Thyroid gland (tissue), 4 donors: ENCODE data around the gene CCND1. TPM values are rescaled to one million over a fixed set of nuclear protein-coding genes. Genes with fewer than 3 reads are reported as not detected.

Experiments
- DNase-seq, 2 donors: peaks; one replicate each; pipeline ENCODE4 v3.0.0-alpha.2; 2019
- H3K27ac ChIP-seq, 3 donors: fragments of 200-600 bp; sonication (generic); 1 replicate in 2 of 3; 2 replicates in 1 of 3; pipeline ENCODE4 v1.5.1; 2016 to 2019; ENCODE audit warnings: mild to moderate bottlenecking in 1 of 3, moderate library complexity in 1 of 3
- H3K27me3 ChIP-seq: fragments of 200-600 bp; sonication (generic); one replicate; pipeline ENCODE4 v1.5.1; 2019
- H3K36me3 ChIP-seq, 2 donors: fragments of 200-600 bp; sonication (generic); one replicate each; pipeline ENCODE4 v1.5.1; 2016 to 2019
- H3K4me1 ChIP-seq, 2 donors: fragments of 200-600 bp; sonication (generic); one replicate each; pipeline ENCODE4 v1.5.1; 2017 to 2019
- H3K4me3 ChIP-seq, 3 donors: fragments of 200-600 bp; sonication (generic); replicated peaks in 1 of 3; 1 replicate in 2 of 3; 2 replicates in 1 of 3; pipeline ENCODE4 v1.5.1; 2016; ENCODE audit warnings: mild to moderate bottlenecking in 1 of 3
- H3K9me3 ChIP-seq: fragments of 200-600 bp; sonication (generic); one replicate; pipeline ENCODE4 v1.5.1; 2017
- POLR2A ChIP-seq, 2 donors: fragments of 450-650 bp; IDR thresholded peaks; one replicate each; pipeline ENCODE4 v1.6.1; 2017; ENCODE audit warnings: antibody characterized with exemption in 2 of 2, mild to moderate bottlenecking in 2 of 2, moderate library complexity in 1 of 2
- WGBS, 2 donors: methylation state at CpG; one replicate each; pipeline ENCODE4 v1.1.5; 2017; 5-methylcytosine and 5-hydroxymethylcytosine counted together
- intact Hi-C: fragments of 100-400 bp; cut with DNase I; formaldehyde crosslinking; loops from one replicate; pipeline ENCODE4 v1.15.1; 2023
- total RNA-seq, 4 donors: library from RNA; depleted of rRNA; stranded (reverse); fragments of >200 nt; gene quantifications; one replicate each; pipeline ENCODE4 v1.2.3, GENCODE V29; 2016
- TF ChIP-seq, protein P1 (sequence below), 6 experiments: fragments of 200-600 bp in 3 of 6; fragments of 450-650 bp in 3 of 6; sonication (generic) in 3 of 6; IDR thresholded peaks; one replicate each; pipeline ENCODE4 v1.5.1; 2016 to 2019; ENCODE audit warnings: antibody characterized with exemption in 6 of 6, mild to moderate bottlenecking in 2 of 6, inconsistent platforms in 1 of 6, moderate library complexity in 1 of 6

CCND1 gene
- total RNA-seq, 4 donors from 2014 or later: 55.1 to 110 (median 94.6) TPM

DNA sequence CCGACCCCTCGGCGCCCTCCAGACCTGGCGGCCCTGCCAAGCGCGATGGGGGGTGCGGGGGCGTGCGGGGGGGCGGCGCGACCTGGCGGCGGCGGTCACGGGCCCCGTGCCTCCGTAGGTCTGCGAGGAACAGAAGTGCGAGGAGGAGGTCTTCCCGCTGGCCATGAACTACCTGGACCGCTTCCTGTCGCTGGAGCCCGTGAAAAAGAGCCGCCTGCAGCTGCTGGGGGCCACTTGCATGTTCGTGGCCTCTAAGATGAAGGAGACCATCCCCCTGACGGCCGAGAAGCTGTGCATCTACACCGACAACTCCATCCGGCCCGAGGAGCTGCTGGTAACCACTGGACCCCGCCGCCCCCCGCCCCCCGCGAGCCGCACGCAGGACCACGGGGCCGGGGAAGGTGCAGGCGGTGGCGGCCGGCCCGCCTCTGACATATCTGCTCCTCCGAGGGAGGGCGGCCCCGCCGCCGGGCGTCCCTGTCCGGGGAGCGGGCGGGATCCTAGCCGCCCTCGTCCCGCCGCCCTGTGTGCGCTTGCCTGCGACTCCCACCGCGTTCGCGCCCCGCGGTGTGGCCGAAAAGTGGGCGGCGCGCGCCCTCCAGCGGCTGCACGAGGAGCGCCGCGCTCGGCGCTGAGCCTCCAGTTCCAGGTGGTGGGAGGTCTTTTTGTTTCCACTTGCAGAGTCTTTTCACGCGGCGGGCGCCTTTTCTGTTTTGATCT is 2.1 kb downstream of the CCND1 start:
- peaks cover 32 to 34% of the 10 kb centered on the region in 2 donors for H3K4me1 ChIP-seq
- intact Hi-C loops: loop anchor here (2.0 kb wide), 1 partner anchor 542 kb away; no protein-coding TSS in a partner anchor

DNA sequence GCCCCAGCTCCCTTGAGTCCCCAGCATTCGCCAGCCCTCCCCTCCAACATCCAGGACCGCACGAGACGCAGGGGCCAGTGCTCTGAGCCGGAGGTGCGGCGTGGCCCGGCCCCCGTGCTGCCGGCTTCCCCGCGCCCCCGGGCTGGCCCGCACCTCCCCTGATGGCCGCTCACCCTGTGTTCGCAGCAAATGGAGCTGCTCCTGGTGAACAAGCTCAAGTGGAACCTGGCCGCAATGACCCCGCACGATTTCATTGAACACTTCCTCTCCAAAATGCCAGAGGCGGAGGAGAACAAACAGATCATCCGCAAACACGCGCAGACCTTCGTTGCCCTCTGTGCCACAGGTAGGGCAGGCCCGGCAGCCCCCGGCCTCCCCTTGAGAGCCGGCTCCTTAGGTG is 2.7 kb downstream of the CCND1 start:
- peaks cover 30 to 34% of the 10 kb centered on the region in 2 donors for H3K4me1 ChIP-seq
- DNase-seq: no peak

More for the DNA sequence above, 2.1 kb downstream of the CCND1 start:
- no CpG with 5 or more reads among the region's 81 CpGs for WGBS, 2 donors
- no peaks in the 10 kb centered on the region for H3K27me3 ChIP-seq
- peaks cover 3 to 15% of the 10 kb centered on the region in 2 donors for H3K36me3 ChIP-seq
- H3K4me3 ChIP-seq: peak overlapping the region; percentile 69 to 96 (median 85)
- H3K27ac ChIP-seq: peak overlapping the region; percentile 93 to 97 (median 96)
- TF ChIP-seq, protein P1, sequence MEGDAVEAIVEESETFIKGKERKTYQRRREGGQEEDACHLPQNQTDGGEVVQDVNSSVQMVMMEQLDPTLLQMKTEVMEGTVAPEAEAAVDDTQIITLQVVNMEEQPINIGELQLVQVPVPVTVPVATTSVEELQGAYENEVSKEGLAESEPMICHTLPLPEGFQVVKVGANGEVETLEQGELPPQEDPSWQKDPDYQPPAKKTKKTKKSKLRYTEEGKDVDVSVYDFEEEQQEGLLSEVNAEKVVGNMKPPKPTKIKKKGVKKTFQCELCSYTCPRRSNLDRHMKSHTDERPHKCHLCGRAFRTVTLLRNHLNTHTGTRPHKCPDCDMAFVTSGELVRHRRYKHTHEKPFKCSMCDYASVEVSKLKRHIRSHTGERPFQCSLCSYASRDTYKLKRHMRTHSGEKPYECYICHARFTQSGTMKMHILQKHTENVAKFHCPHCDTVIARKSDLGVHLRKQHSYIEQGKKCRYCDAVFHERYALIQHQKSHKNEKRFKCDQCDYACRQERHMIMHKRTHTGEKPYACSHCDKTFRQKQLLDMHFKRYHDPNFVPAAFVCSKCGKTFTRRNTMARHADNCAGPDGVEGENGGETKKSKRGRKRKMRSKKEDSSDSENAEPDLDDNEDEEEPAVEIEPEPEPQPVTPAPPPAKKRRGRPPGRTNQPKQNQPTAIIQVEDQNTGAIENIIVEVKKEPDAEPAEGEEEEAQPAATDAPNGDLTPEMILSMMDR (IDR thresholded peaks at IDR 0.05): peak; percentile 48 to 96 (median 84)
- TF ChIP-seq POLR2A (IDR thresholded peaks at IDR 0.05): peak in 1 of 2 donors; percentile 66
- peak; percentile 84 to 85 for DNase-seq
- H3K9me3 ChIP-seq: no peaks in the 10 kb centered on the region

DNA sequence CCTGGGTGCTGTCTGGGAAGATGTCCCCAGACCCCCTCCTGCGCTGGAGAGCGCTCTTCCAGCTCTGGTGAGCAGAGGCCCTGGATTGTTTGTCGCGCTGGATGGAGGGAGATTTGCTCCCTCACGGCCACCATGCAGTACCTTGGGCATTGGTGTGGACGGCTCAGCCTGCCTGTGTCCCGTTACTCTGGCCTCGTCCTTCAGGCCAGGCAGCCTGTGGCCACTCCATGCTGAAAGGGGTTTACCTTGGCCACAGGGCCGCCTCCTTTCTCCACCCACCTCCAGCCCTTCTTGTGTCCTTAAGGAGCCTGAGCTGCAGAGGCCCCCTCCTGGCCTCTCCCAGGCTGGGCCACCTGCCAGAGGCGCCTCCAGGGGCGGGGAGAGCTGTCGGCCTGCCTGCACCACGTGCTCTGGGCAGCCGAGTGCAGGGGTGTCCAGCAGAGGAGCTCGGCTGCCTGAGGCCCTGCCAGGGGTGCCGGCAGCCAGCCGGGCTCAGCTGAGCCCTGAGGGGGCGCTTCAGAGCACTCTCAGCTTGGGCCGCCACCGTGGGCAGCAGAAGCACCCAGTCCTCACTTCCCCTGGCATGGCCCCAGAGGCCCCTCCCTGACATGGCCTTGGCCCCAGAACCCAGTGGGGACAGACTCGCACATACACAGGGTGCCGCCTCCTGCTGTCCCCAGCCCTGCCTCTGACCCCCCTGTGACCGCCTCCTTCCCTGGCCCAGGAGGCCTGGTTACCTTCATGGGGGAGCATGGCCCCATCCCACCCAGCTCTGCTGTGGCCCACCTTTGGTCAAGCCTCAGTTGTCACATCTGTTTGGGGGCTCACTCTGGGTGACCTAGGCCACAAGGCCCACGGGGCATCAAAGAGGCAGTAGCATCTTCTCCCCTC is 3.4 kb downstream of the CCND1 start:
- Histone ChIP-seq H3K9me3 (no peaks in the 10 kb centered on the region), H3K27ac (peak overlapping the region; percentile 35 to 97 (median 66)), H3K4me1 (peaks cover 29 to 32% of the 10 kb centered on the region in 2 donors), H3K27me3 (no peaks in the 10 kb centered on the region), H3K4me3 (no peak overlapping the region), H3K36me3 (peaks cover 11 to 28% of the 10 kb centered on the region in 2 donors)
- intact Hi-C loops: no loop called here
- peak in 1 of 2 donors; percentile 67 for TF ChIP-seq POLR2A (IDR thresholded peaks at IDR 0.05)
- TF ChIP-seq, protein P1 (IDR thresholded peaks at IDR 0.05): peak in 4 of 6 experiments; percentile 46 to 55 (median 51)
- DNase-seq: peak; percentile 98
- WGBS, 2 donors: 32 to 58% methylated on average over 10 to 18 of the region's 24 CpGs

More for the DNA sequence above, 2.7 kb downstream of the CCND1 start:
- TF ChIP-seq POLR2A (IDR thresholded peaks at IDR 0.05): no peak
- TF ChIP-seq, protein P1 (IDR thresholded peaks at IDR 0.05): no peak
- Histone ChIP-seq H3K27ac (peak overlapping the region in 2 of 3 donors; percentile 50 to 97), H3K4me3 (no peak overlapping the region), H3K27me3 (no peaks in the 10 kb centered on the region), H3K36me3 (peaks cover 8 to 21% of the 10 kb centered on the region in 2 donors), H3K9me3 (no peaks in the 10 kb centered on the region)
- 31 to 53% methylated on average over 12 to 16 of the region's 27 CpGs for WGBS, 2 donors
- intact Hi-C loops: loop anchor here (2.0 kb wide), 1 partner anchor 543 kb away; no protein-coding TSS in a partner anchor

DNA sequence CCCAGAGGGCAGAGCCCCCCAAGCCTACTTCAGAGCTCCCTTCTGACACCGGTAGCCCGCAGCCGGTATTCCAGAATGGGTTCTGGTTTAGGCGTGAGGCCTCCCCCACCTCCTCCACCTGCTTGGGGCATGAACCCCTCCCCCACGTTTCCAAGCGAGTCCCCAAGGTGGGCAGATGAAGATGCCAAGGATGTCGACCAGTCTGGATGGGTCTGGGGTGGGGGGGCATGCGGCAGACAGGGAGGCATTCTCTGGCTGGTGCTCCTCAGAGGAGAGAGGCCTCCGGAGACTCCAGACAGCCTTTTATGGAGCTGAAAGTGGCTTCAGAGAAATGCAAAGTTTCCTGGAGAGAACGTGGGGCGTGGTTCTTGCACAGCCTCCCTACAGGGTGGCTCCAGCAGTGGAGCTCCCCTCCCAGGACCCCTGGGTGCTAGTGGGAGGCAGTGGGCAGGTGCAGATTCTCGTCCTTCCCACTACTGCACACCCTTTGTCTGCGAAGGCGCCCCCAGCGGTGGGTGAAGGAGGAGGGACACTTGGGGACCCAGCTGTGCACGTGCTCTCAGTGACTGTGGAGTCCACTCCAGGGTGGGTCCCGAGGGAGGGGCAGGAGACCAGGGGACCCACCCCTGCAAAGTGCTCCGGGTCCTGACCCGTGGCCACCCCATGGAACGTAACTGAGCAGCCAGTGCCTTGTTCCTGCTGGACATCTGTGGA is 4.2 kb downstream of the CCND1 start:
- Histone ChIP-seq H3K9me3 (no peaks in the 10 kb centered on the region), H3K4me3 (no peak overlapping the region), H3K4me1 (peaks cover 23 to 24% of the 10 kb centered on the region in 2 donors), H3K36me3 (peaks cover 19 to 36% of the 10 kb centered on the region in 2 donors), H3K27ac (peak overlapping the region; percentile 35 to 66 (median 47)), H3K27me3 (no peaks in the 10 kb centered on the region)
- intact Hi-C loops: no loop called here
- no peak for TF ChIP-seq POLR2A (IDR thresholded peaks at IDR 0.05)
- WGBS, 2 donors: 73 to 77% methylated on average over 8 to 20 of the region's 20 CpGs
- DNase-seq: no peak
